GM04504 (cell line): Measurements from ENCODE around the gene INPP5A.

Experiments used
- DNase-seq: peaks from one replicate; pipeline ENCODE4 v3.0.0-alpha.2; 2012; ENCODE audit warnings: low read depth

Gene INPP5A

DNA sequence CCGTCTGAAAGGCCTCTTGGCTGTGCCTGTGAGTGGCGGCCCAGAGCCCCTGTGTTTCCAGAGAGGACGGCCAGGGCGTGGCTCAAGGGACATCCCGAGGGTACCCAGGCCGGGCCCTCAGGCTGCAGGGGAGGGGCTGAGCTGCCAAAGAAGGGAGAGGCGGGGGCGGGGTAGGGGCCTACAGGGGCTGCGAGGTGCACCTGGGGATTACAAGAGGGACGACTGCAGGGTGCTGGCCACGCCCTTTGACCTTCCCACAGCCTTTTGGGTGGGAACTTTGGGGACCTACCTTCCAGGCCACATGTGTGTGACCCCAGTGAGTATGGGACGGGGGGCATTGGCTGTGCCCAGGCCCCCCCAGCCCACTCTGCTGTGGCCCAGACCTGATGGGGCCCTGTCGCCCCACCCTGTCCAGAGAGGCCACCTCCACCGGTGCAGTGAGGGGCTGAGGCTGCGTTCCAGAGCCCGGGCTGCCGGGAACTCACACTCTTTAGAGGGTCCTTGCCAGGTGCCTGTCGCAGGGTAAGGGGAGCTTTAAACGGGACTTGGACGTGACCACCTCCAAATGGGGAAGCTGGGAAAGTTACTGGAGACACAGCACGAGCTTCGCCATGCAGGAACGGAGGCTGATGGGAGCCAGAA lies 267.3 kb downstream of the INPP5A start:
- DNase-seq = no peak

DNA sequence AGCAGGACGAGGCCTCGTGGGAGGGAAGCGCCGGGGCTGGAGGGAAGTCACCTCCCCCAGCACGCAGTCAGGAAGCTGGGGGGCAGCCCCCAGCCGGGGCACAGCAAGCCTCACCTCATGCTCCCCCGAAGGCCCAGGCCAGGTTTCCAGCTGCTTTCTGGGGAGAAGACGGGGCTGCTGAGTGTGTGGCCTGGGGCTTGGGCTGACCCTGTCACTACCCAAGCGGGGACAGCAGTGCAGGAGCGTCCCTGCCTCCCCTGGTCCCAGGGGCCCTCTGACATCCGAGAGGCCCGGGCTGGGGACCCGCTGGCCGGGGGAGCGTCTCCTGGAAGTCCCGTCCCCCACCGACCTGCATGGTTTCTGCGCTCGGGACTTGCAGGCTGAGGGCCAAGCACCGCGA lies 268.0 kb downstream of the INPP5A start:
- DNase-seq = no peak

DNA sequence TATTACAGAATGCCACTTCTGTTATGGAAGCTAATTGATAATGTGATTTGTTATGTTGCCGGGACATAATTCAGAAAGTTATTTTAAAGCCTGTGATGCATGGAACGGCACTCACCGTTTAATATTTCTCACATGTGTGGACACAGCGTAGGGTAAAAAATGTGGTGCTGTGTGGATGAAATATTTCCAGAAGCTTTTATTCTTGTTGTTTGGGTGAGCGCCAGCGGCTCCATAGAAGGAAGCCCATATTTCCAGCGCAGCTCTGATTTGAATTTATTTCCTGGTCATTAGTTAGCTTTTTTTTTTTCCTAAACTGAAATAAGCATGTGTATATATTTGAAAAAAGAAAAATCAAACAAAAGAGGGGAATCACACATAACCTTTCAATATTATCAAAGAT lies 268.5 kb downstream of the INPP5A start:
- DNase-seq = no peak

DNA sequence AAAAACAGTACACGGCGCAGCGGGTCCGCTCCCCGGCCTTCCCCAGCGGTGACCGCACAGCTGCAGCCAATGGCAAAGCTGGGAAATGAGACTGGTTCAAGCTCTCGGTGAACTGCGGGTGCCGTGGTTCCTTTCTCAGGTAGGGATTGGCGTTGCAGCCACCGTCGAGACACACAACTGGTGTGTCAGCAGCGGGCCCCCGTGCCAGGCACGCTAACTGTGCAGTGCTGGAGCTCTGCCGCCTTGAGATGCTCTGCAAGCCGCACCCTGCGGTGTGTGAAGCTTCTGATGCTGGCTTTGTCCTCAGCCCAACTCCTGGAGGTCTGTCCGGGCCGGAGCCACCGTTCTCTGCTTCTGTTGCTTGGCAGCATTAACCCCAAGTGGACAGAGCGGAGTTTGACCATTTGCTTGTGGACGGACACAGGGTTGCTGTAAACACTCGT lies 269.0 kb downstream of the INPP5A start:
- DNase-seq = no peak

DNA sequence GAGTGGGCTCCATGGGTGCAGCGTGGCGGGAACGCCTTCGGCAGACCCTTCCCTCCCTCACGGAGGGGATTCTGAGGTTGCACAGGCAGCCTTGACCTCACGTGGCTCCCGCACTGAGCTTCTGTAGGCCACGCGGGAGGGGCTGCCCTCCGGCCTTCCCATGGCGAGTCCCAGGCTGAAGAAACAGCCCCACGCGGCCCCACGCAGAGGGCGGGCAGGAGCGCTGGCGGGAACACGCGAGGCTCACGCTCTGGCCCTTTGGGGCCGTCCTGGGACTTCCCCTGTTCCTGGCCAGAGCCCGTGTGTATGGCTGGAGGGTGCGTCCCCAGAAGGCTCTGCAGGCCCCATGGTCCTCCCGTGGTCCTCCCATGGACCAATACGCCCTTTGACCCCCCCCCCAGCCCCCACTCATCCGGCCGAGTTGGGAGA lies 270.0 kb downstream of the INPP5A start:
- DNase-seq = no peak

DNA sequence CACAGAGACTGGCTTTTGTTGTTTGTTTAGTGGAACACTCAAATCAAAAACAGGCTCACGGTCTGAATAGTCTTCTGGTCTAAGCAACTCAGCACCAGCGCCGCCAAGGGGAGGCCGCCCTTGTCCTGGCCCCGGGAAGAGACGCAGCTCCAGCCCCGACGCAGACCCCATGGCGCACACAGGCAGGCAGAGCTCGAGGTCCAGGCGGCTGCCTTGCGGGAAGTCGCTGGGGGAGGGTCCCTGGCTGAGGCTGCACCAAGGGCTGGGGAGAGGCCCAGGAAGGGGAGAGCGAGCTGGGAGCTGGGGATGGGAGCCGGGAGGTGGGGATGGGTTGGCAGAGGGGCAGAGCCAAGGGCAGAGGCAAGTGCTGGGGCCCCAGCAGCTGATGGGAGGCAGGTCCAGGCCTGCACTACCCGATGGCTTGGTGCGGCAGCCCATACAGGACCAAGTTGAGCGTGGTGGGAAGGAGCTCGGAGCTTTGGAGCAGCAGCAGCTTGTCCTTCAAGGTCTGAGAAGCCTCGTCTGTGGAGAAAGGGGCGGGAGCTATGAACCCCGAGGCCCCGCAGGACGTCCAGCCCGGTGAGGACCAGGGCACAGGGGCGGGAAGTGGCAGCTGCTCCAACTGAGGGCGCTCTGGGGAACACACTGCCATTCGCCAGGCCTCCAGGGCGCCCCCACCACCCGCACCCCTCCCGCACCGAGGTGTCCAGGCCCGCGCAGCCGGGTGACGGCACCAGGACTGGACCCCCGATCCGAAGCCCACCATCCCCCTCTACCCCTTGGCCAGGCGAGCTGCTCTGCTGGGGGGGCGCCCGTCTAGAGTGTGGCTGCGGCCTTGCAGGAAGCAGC lies 271.0 kb downstream of the INPP5A start:
- DNase-seq = no peak

DNA sequence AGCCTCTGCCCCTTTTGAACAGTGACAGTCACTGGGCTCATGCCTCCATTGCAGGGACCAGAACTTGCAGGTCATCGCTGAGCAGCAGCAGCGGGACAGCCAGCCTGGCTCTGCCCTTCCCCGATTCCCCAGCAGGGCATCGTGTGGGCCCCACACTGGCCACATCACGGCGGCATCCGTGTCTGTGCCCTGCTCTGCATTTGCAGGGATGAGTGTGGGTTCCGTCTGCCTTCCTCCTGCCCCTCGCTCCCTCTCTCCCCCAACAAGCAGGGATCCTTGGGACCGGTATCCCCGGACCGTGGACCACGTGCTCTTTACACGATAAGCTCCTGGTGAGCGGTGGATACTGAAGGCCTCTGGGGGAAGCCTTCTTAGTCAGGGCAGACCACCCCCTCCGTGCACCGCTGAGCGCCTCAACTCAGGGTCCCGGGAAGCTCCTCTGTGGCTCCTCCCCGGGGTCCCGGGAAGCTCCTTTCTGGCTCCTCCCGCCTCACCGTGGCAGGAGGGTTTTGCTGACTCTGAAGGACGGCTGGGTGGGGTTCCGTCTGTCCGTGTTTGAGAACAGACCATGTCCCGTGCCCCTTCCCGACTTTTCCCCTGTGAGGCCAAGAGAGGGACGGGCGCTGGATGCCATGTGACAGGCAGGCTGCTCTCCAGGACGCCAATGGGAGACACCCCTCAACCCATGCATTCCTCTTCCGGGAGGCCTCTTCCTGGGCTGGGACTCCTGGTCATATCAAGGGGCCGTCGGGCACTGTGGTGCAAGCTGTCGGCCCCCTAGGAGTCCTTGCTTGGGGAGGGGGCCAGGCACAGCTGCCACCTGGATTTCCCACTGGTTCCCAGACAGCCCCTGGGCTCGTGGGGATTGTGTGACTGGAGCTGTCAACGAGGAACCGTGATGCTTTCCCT lies 271.9 kb downstream of the INPP5A start:
- no peak for DNase-seq

DNA sequence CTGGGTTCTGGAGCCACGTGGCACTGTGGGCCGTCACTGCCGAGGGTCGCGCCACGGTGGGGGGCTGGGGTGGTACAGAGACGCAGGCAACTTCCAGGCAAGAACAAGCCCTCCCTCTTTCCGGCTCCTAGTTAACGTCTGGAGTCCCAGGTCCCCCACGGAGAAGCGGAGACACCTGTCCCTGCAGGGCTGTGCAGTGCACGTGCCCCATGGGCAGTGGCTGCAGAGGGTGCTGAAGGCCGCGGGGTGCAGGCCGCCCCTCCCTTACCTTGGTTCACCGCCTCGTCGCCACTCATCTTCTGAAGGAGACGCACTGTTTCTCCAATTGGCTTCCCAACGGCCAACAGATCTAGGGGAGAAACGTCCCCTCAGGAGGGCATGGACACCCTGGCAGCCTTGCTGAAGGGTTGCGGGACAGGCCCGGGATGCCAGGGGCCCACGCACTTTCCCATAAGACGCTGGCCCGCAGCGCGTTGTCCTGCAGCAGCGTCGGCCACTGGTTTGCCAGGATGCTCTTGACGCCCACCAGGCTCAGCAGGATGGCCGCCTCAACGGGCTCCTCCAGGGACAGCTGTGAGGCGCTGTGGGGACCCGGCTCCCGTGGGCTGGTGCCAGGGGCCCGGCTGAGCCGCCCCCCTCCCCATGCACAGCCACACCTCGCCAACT lies 272.7 kb downstream of the INPP5A start:
- DNase-seq = no peak

DNA sequence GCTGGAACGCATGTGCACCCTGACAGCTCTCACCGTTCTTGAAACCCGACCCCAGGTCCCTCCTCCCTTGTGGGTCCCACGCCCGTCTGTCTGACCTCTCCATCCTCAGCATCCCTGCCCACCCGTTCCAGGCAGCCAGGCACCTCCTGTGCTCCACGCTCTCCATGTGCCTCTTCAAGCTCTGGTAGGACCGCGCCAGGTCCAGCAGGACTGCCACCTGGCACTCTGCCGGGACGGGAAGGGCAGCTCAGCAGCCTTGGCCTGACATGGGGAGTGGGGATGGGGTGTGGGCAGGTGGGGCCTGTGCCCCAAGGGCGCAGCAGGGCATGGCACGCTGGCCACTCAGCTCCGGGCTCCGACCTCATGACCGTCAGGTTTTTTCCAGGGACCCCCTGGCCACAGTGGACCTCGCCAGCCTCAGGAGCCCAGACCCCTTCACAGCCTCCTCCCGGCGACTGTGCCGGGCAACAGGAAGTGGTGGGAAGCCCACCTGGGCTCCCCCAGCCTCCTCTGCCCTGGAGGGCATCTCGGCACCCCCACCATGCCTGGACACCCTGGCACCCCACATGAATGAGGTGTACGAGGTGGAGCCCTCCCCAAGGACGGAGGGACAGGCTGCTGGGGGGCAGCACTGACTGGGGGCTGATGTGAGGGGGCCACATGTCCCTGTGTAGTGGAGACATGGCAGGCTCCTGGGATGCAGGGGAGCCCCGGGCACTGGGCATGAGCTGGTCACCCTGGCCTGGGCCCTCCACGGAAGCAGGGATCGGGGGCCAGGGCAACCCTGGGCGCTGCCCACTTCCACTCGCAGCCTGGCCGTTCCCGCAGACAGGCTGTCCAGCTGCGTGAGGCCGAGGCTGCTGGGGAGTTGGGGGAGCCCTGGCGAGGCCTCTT lies 273.5 kb downstream of the INPP5A start:
- DNase-seq = no peak

DNA sequence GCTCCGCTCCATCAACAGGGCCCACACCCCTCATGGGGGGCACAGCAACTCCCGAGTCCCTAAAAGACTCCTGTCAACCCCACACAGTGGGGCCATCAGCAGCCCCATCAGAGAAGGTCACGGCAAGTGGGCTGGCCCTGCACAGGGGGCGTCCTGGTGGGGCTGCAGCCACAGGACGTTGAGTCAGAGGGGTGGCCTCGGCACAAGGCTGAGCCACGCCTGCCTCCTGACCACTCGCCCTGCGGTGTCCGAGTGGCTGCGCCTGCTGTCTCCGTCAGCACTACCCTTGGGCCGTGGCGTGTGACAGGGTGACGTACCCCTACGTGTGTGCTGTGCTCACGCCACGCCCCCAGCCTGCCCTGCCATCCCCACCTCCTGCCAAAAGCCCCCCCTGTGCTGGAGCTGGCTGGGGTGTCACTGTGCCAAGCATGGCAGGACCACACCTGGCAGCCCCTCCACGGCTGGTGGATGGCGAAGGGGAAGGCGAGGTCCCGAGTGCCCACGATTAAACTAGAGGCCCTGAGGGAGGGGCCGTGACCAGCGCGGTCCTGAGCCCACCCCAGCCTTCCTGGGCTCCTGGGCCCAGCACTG lies 274.4 kb downstream of the INPP5A start:
- no peak for DNase-seq

DNA sequence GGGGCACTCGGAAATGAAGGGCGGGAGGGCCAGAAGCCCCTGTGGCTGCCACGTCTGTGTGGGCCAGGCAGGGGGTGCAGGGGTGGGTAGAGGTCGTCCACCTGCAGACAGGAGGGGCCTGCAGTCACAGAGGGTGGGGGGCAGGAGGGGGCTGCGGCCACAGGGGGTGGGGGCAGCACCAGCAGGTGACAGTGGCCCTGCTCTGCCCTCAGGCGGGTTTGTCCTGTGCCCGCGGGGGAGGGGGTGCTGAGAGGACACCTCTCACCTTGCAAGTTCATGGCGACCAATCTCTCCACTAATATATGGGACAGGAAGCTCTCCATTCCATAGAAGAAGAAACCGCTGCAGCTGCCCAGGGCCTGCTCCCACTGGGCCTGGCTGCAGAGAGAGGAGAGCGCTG lies 274.9 kb downstream of the INPP5A start:
- no peak for DNase-seq

DNA sequence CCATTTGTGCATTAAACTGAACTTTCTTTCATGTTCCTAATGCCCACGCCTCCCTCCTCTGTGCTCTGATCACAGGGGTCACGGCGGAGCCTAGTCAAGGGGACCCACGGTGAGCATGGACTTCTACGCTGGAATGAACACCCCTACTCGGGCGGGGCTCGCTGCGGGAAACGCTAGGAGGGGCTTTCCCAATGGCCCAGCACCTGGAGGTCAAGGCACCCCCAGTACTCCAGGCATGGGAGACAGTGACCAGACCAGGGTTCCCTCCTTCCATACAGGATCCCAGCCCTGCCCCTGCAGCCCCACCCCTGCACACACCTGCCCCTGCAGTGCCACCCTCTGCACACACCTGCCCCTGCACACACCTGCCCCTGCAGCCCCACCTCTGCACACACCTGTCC lies 275.4 kb downstream of the INPP5A start:
- no peak for DNase-seq

DNA sequence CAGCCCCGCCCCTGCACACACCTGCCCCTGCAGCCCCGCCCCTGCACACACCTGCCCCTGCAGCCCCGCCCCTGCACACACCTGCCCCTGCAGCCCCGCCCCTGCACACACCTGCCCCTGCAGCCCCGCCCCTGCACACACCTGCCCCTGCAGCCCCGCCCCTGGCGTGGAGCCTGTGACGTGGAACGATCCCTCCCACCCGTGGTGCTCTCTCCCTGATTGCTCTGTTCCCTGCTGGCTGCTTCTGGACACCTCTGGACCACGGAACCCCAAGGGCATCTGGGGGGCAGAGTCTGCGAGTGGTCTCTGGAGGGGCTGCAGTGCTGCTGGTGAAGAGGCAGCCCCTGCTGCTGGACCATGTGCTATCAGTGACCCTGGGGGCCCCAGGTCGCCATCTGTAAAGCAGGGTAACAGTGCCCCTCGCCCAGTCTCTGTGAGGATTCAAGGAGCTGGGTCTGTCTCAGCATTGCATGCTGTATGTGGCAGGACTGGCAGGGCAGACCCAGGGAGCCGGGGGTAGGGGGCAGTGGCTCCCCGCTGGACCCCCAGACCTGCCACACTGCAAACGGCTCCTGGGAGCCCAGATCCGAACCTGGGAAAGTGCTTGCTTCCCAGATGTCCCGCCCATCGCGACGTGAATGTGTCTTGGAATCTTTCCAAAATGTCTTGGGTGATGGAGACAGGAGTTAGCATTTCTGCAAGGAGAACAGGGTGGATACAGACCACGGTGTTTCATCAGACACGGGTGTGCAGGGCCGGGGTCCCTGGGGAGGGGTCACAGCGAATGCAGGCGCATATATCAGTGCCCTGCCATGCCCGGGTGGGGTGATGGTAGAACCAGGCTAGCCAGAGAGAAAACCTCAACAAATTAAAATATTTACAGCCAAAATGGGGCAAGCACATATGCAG lies 276.2 kb downstream of the INPP5A start:
- DNase-seq = no peak

DNA sequence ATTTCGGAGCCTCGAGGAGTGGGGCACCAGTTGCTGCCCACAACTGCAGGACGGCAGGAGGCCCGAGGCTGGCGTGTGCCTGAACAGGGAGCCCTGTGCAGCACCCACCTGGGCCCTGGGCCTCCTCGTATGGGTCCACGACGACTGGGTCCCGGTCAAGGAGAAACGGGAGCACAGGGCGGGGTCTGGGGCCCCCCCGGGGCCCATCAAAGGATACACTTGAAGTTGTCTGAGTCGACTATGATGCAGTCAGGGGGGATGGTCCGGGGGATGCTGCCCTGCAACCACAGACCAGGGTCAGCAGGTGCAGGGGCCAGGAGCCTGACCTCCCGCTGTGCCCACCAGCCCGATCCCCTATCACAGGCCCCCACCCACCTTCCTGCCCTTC lies 276.9 kb downstream of the INPP5A start:
- DNase-seq = no peak

DNA sequence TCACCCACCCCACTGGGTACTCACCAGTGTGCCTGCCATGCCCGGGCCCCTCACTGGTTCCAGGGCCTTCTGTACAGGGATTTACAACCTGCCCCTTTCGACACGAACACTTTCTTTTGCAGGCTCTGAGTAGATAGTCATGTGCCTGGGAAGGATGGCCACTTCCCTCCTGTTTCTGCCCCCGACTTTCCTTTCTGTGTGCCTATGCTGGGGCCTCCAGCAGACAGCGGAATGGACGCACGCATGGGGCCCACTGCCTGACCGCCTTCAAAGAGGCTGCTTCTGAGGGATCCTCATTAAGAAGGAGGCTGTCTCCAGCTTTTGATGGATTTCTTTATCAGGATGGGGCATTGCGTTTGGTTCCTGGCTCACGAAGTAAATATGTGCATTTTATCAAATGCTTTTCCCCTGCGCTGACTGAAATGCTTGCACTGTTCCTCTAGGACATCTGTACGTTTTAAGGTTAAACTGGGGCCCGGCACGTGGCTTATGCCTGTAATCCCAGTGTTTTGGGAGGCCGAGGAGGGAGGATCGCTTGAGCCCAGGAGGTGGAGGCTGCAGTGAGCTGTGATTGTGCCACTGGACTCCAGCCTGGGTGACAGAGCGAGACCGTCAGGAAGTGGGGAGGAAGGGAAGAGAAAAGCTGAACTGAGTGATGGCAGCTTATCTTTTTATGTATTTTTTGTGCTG lies 277.7 kb downstream of the INPP5A start:
- no peak for DNase-seq

DNA sequence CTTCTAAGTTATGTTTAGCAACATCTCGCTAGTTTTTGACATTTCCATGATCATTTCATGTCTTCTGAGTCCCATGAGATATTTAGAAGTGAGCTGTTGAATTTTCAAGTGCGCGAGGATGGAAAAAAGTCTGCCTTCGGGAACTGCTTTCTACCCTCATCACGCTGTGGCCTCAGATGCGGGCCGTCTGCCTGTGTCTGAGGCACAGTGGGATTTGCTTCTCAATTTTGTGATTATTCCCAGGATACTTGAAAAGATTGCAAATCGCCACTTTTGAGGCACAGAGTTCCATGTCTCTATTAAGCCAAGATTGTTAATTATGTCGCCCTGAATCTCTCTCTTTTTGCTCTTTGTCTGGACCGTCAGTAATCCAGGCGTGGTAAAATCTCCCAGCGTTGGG lies 279.1 kb downstream of the INPP5A start:
- no peak for DNase-seq

DNA sequence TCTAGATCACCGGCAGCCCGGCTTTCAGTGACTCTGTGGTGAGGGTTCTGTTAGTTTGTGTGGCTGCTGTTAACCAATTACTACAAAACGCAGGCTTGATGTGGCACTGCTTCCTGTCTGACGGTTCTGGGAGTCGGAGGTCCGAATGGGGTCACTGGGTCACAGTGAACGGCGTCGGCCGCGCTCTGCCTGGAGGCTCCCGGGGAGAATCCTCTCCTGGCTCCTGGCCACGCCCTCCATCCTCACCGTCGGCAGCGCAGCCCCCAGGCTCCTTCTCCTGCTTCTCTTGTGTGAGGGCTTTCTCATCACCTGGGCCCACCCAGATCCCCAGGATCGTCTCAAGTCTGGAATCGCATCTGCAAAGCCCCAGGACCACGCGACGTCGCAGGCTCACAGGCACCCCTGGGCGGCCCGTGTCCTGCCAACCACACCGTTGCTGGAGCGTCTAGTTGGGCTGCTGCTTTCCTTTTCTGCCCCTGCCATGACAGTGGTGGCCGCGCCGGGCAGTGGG lies 280.2 kb downstream of the INPP5A start:
- no peak for DNase-seq

DNA sequence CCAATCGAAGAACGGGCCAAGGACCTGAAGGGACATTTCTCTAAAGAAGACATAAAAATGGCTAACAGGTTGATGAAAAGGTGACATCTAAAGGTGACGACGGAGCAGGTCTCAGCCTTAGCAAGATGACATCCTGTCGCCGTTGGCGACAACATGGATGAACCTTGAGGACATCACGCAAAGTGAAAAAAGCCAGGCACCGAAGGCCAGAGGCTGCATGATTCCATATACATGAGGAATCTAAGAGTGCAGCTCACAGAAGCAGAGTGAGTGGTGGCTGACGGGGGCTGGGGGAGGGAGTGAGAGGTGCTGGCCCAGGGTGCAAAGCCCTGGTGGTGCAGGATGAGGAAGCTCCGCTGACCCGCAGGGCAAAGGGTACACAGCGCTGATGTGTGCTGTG lies 282.5 kb downstream of the INPP5A start:
- DNase-seq = no peak
